Measurements from ENCODE around the gene FKBP10.
A peak's percentile ranks its signal among the peaks of the same experiment; 100 is the strongest.

The FKBP10 gene

GRCh38 chr17:41769346-41769862, 43.4 kb upstream of the FKBP10 start:
- DNase-seq: no peak
- Mint-ChIP-seq H3K27ac (no peak overlapping the region), H3K4me1 (peaks cover 26% of the 10 kb centered on the region), H3K36me3 (ENCODE audit: low read depth) (peaks cover 55% of the 10 kb centered on the region), H3K9me3 (no peaks in the 10 kb centered on the region), H3K27me3 (ENCODE audit: low read depth, poor library complexity) (no peaks in the 10 kb centered on the region), H3K4me3 (no peak overlapping the region)
- TF ChIP-seq CTCF (IDR thresholded peaks at IDR 0.05): no peak

- Mint-ChIP-seq H3K27me3 (ENCODE audit: low read depth, poor library complexity) (no peaks in the 10 kb centered on the region), H3K27ac (no peak overlapping the region), H3K36me3 (ENCODE audit: low read depth) (peaks cover 54% of the 10 kb centered on the region), H3K9me3 (no peaks in the 10 kb centered on the region), H3K4me3 (no peak overlapping the region), H3K4me1 (peaks cover 32% of the 10 kb centered on the region)
- TF ChIP-seq CTCF (IDR thresholded peaks at IDR 0.05): no peak
- no peak for DNase-seq
Observed at GRCh38 chr17:41769985-41770384, 42.8 kb upstream of the FKBP10 start.

GRCh38 chr17:41771389-41772206, 41.2 kb upstream of the FKBP10 start:
- Mint-ChIP-seq H3K9me3 (no peaks in the 10 kb centered on the region), H3K4me3 (no peak overlapping the region), H3K27ac (peak overlapping the region; percentile 57), H3K27me3 (ENCODE audit: low read depth, poor library complexity) (no peaks in the 10 kb centered on the region), H3K36me3 (ENCODE audit: low read depth) (peaks cover 51% of the 10 kb centered on the region), H3K4me1 (peaks cover 48% of the 10 kb centered on the region)
- DNase-seq: no peak
- TF ChIP-seq CTCF (IDR thresholded peaks at IDR 0.05): no peak

- Mint-ChIP-seq H3K4me3 (no peak overlapping the region), H3K9me3 (no peaks in the 10 kb centered on the region), H3K4me1 (peaks cover 52% of the 10 kb centered on the region), H3K36me3 (ENCODE audit: low read depth) (peaks cover 45% of the 10 kb centered on the region), H3K27me3 (ENCODE audit: low read depth, poor library complexity) (no peaks in the 10 kb centered on the region), H3K27ac (no peak overlapping the region)
- no peak for TF ChIP-seq CTCF (IDR thresholded peaks at IDR 0.05)
- DNase-seq: no peak
Observed at GRCh38 chr17:41772218-41772585, 40.6 kb upstream of the FKBP10 start.

GRCh38 chr17:41772586-41773189, 40.1 kb upstream of the FKBP10 start:
- H3K36me3 Mint-ChIP-seq (ENCODE audit: low read depth): peaks cover 41% of the 10 kb centered on the region
- DNase-seq: no peak
- no peak for TF ChIP-seq CTCF (IDR thresholded peaks at IDR 0.05)
- H3K9me3 Mint-ChIP-seq: no peaks in the 10 kb centered on the region
- H3K27ac Mint-ChIP-seq: no peak overlapping the region
- no peak overlapping the region for H3K4me3 Mint-ChIP-seq
- H3K4me1 Mint-ChIP-seq: peaks cover 57% of the 10 kb centered on the region
- H3K27me3 Mint-ChIP-seq (ENCODE audit: low read depth, poor library complexity): no peaks in the 10 kb centered on the region
